ENCODE measurements around the gene HS3ST3A1.
"Not testable (repeated sequence)": the region's sequence is repeated elsewhere in the genome, so short reads cannot be mapped to it uniquely, and the experiment has no call there.

Gene HS3ST3A1

DNA sequence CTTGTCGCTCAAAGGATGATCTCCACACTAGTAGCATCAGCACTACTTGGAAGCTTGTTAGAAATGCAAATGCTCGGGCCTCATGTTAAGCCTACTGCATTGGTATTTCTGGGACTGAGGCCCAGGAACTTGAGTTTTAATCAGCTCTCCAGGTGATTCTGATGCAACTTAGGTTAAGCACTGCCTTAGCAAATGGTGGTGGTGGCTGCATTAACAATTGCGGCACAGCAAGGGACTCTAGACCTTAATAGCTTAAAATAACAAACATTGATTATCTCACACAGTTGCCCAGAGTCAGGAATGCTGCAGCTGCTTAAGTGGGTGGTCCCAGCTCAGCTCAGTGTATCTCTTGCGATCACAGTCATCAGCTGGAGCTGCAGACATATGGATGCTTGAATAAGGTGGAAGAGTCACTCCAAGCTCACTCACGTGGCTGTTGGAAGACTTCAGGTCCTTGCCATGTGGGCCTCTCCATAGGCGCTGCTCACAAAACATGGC is 25.8 kb downstream of the HS3ST3A1 start:
- peak; percentile 35 for DNase-seq (ENCODE audit: low read depth)

- no peak for DNase-seq (ENCODE audit: low read depth)
These were observed 26.3 kb downstream of the HS3ST3A1 start for GRCh38 chr17:13575466-13575865.

DNA sequence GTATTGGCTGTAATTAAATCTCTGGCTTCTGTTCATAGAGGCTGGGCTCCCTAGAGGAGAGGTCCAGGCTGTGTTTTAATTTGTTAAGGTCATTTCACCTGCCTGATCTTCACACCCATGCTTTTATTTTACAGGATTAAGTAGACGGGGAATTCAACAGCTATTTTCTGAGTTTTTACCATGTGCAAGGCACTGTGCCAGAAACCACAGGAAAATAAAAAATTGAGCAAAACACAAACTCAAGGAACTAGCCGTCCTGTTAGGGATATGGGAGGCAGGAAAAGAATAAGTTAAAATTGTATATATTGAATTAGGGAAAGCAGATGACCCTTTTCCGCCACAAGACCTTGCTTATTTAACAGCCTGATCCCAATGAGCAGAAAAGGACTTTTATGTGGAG is 29.1 kb downstream of the HS3ST3A1 start:
- DNase-seq (ENCODE audit: low read depth): no peak

GRCh38 chr17:13569398-13570123 is 32.2 kb downstream of the HS3ST3A1 start:
- no peak for DNase-seq (ENCODE audit: low read depth)

GRCh38 chr17:13568582-13569397 is 32.9 kb downstream of the HS3ST3A1 start:
- DNase-seq (ENCODE audit: low read depth): peak; percentile 46

- DNase-seq (ENCODE audit: low read depth): no peak
These were observed 37.9 kb downstream of the HS3ST3A1 start for GRCh38 chr17:13563866-13564265.

- DNase-seq (ENCODE audit: low read depth): peak; percentile 89
These were observed 39.4 kb downstream of the HS3ST3A1 start for GRCh38 chr17:13562271-13562800.

- DNase-seq (ENCODE audit: low read depth): no peak
These were observed 40.0 kb downstream of the HS3ST3A1 start for GRCh38 chr17:13561606-13562270.

DNA sequence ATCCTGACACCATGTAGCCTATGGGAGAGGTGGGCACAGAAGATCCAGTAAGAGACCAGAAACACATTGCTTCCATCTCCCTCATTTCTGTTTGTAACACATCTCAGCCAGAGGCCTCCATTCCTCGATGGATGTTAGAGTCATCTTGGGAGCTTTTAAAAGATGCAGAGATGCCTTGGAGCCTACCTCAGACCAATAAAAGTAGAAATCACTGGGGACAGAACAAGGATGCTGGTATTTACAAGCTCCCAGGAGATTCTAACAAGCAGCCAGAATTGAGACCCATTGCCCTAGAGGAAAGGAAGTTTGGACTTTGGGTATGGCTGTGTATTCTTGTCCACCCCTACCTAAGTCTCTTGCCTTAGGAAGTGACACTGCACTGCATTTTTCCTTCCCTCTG is 40.8 kb downstream of the HS3ST3A1 start:
- DNase-seq (ENCODE audit: low read depth): no peak

GRCh38 chr17:13558588-13558987 is 43.1 kb downstream of the HS3ST3A1 start:
- no peak for DNase-seq (ENCODE audit: low read depth)

- no peak for DNase-seq (ENCODE audit: low read depth)
These were observed 44.7 kb downstream of the HS3ST3A1 start for GRCh38 chr17:13557077-13557476.

DNA sequence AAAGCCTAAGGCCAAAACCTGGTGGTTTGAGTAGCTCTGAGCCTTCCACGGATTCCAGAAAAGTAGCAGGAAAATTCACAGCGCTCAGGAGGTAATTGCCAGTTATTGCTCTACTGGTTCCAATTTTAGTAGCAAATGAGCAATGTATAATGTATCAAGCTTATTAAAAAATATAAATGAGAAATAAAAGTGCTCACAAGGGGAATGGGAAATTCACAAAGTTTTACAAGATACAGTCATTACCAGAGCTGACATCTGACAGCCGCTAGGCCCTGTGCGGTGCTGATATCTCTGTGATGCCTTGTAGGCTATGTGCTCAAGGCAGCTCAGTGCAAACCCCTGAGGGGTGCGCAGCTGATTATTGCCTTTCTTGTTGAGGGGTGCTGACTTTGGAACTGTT is 47.5 kb downstream of the HS3ST3A1 start:
- no peak for DNase-seq (ENCODE audit: low read depth)

GRCh38 chr17:13550291-13550690 is 51.4 kb downstream of the HS3ST3A1 start:
- no peak for DNase-seq (ENCODE audit: low read depth)

DNA sequence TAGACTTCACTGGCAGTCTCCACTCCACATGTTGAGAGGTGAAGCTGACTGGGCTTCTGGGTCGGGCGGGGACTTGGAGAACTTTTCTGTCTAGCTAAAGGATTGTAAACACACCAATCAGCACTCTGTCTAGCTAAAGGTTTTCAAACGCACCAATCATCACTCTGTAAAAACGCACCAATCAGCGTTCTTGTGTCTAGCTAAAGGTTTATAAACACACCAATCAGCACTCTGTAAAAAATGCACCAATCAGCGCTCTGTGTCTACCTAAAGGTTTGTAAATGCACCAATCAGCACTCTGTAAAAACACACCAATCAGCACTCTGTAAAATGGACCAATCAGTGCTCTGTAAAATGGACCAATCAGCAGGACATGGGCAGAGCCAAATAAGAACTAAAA is 53.2 kb downstream of the HS3ST3A1 start:
- not testable (repeated sequence) for DNase-seq (ENCODE audit: low read depth)

DNA sequence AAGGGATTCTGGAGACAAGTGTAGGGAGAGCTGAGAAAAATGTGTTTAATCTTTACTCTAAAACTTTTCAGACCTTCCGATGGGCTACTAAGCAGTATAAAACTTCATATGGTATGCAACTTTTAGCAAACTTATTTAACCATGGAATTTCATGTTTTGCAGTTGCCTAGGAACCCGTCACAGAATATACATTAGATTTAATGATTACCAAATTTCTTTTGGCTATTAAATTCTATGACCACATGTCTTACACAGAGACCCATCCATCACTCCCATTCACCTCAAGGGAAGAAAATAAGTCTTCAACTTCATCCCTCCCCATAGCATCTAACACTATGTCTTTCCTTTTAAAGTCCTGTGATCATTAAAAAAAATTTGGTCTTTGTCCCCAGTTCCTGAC is 54.9 kb downstream of the HS3ST3A1 start:
- no peak for DNase-seq (ENCODE audit: low read depth)

DNA sequence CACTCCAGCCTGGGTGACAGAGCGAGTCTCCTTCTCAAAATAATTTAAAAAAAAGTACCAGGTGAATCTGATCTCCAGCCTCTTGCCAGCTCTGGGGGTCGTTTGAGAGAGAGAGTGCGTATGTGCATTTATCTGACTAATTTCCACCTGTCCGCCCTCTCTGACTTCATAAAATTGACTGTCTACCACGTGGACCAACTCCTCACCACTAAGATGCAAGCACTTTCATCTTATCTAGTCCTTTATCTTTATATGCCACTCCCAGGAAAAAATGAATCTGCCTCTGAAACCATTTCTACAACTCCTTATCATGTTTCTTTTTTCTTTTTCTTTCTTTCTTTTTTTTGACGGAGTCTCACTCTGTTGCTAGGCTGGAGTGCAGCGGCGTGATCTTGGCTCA is 55.8 kb downstream of the HS3ST3A1 start:
- DNase-seq (ENCODE audit: low read depth): no peak

DNA sequence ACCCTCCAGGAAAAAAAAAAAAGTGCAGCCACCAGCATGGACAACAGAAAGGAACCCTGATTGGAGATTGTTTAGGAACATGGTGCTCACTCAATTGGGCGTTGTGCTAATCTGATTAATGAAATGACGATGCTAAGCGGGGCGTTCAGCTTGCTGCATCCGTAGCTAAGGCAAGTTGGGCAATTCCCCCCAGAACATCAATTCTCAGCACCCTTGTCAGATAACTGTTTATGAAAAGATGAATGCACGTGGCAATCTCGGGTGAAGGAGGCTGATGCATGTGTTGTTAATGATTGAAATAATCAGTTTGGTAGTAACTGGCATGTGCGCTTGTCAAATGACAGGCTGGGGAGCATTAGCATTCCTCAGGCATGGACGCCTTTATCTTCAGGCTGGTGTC is 57.0 kb downstream of the HS3ST3A1 start:
- DNase-seq (ENCODE audit: low read depth): peak; percentile 74

DNA sequence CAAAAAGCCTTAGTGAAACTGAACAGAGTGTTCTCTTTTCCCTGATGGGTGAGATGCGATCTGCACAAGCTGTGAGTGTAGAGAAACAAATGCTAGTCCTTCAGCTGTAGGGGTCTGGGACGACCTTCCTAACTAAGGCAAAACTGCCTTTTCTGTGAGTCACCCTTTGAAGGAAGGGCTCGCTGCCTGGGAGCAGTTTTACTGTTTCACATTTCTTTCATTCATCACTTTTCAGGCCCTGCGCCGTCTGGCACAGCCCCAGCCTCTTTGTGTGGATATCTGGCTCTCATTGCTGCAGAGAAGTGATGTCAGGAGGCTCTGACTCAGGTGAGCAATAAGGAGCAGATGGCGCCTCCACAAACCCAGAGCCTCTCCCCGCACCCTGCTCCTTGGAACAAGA is 57.4 kb downstream of the HS3ST3A1 start:
- peak; percentile 94 for DNase-seq (ENCODE audit: low read depth)

DNA sequence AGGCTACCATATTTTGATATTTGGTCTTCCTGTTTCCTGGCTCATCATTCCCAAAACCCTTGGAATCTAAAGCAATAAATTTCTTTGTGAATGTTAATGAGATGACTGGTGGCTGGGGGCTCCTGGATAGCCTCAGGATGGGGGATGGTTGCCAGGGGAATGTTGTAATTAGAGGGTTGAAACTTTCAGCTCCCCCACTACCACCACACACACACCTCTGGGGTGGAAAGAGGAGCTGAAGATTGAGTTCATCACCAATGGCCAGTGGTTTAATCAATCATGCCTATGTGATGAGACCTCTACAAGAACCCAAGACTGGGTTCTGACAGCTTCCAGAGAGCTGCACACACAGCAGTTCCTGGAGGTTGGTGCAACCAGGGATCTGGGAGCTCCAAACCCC is 59.1 kb downstream of the HS3ST3A1 start:
- DNase-seq (ENCODE audit: low read depth): no peak

DNA sequence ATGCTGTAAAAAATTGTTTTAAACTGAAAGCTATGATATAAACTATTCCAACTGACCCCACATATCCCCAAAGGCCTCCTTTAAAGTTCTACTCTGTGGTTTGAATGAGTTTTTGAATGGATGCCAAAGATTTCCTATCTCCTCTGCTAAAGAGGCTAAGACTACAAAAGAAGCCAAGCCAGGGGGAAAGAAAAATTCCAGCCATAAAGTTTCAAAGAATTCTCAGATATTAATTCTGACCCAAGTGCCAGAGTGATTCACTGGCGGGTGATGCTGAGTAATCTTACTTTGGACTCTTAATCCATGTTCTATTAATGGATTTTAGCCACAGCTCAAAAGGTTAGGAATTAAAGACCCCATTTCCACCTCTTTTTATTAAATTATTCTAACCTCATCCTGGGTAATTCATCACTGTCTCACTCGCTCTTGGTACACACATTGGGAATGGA is 60.7 kb downstream of the HS3ST3A1 start:
- peak; percentile 92 for DNase-seq (ENCODE audit: low read depth)

DNA sequence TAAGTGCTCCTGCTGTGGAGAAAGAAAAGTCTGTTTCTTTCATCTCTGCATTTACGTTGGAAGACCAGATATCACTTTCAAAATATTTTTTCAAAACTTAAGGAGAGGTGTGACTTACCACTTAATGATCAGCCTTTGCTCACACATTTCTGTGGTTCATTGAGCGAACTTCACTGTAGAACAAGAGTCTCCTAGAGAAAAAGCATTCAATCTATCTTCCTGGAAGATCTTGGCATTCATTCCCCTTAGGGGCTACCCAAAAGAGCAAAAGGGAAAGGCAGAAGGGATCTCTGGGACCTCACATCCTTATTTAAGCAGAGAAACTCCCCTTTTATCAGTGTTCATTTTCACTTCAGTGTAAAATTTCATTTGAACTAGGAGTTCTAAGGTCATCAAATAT is 61.2 kb downstream of the HS3ST3A1 start:
- no peak for DNase-seq (ENCODE audit: low read depth)

GRCh38 chr17:13539421-13539820 is 62.3 kb downstream of the HS3ST3A1 start:
- DNase-seq (ENCODE audit: low read depth): no peak

All from fibroblast of the conjunctiva (primary cell).